ENCODE data around the gene RDX. TPM values are rescaled to one million over a fixed set of nuclear protein-coding genes. Genes with fewer than 3 reads are reported as not detected.
"Not testable (repeated sequence)": the region's sequence is repeated elsewhere in the genome, so short reads cannot be mapped to it uniquely, and the experiment has no call there.

The RDX gene
- total RNA-seq, 4 donors from 2014 or later: 8.3 to 113 (median 13.7) TPM

DNA sequence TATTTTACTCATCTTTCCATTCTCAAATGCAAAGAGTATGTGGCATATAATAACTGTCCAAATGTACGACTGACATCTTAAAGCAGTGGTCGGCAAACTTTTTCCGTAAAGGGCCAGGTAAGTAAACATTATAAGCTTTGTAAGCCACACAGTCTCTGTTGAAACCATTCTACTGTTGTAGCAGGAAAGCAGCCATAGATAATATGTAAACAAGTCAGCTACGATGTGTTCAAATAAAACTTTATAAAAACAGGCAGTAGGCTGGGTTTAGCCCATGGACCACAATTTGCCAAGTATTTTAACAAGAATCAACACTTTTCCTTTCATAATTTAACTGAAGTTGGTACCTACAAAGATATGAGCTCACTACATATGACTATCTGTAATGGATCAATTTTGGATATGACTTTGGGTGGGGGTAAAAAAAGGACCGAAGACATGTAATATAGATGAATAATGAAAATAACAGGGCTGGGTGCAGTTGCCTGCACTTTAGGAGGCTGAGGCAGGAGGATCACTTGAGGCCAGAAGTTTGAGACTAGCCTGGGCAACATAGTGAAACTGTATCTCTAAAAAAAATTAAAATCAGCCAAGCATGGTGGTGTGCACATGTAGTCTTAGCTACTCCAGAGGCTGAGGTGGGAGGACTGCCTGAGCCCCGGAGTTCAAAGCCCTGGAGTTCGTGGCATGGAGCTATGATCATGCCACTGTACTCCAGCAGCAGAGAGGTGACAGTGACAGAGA, 5.7 kb downstream of the RDX start:
- H3K4me1 ChIP-seq: peaks cover 0 to 7% (median 0%) of the 10 kb centered on the region in 4 donors
- no peak for TF ChIP-seq POLR2A (IDR thresholded peaks at IDR 0.05)
- TF ChIP-seq, protein P1, sequence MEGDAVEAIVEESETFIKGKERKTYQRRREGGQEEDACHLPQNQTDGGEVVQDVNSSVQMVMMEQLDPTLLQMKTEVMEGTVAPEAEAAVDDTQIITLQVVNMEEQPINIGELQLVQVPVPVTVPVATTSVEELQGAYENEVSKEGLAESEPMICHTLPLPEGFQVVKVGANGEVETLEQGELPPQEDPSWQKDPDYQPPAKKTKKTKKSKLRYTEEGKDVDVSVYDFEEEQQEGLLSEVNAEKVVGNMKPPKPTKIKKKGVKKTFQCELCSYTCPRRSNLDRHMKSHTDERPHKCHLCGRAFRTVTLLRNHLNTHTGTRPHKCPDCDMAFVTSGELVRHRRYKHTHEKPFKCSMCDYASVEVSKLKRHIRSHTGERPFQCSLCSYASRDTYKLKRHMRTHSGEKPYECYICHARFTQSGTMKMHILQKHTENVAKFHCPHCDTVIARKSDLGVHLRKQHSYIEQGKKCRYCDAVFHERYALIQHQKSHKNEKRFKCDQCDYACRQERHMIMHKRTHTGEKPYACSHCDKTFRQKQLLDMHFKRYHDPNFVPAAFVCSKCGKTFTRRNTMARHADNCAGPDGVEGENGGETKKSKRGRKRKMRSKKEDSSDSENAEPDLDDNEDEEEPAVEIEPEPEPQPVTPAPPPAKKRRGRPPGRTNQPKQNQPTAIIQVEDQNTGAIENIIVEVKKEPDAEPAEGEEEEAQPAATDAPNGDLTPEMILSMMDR (IDR thresholded peaks at IDR 0.05): no peak

DNA sequence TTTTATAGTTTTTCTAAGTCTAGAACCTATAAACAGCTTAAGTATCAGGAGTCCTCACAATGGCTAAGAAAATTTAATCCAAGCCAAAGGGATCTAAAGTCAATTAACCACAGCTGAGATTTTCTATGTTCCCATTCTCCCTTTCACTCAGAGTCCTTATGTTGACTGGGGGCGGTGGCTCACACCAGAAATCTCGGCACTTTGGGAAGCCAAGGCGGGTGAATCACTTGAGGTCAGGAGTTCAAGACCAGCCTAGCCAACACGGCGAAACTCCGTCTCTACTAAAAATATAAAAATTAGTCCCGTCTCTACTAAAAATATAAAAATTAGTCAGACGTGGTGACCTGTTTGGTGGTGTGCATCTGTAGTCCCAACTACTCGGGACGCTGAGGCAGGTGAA, 6.9 kb downstream of the RDX start:
- no peak for TF ChIP-seq POLR2A (IDR thresholded peaks at IDR 0.05)
- TF ChIP-seq, protein P1 (IDR thresholded peaks at IDR 0.05): no peak
- H3K9me3 ChIP-seq: no peaks in the 10 kb centered on the region
- no peak overlapping the region for H3K4me3 ChIP-seq
- no peaks in the 10 kb centered on the region for H3K27me3 ChIP-seq
- H3K4me1 ChIP-seq: peaks cover 0 to 7% (median 0%) of the 10 kb centered on the region in 4 donors
- no peaks in the 10 kb centered on the region for H3K36me3 ChIP-seq
- no peak for DNase-seq
- no peak overlapping the region for H3K27ac ChIP-seq

More for the DNA sequence above, 5.7 kb downstream of the RDX start:
- Histone ChIP-seq H3K36me3 (no peaks in the 10 kb centered on the region), H3K4me3 (no peak overlapping the region), H3K27ac (no peak overlapping the region), H3K9me3 (no peaks in the 10 kb centered on the region), H3K27me3 (no peaks in the 10 kb centered on the region)
- DNase-seq: no peak

DNA sequence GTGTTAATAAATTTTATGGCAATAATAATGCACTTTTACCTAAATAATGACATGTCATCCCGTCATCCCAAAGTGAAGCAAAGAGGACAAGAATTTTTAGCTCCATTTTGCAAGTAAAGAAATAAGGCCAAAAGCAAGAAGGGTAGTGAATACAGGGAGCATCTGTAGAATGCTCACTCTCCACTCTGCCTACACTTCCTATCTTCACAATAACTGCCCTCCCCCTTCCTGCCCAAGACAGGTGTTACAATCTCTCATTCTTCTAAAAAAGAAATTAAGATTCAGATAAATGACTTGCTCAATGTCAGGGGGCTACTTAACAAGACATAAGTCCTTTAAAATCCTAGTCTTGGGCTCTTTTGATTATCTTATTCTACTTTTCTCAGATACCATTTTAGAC, 8.9 kb downstream of the RDX start:
- DNase-seq: no peak

DNA sequence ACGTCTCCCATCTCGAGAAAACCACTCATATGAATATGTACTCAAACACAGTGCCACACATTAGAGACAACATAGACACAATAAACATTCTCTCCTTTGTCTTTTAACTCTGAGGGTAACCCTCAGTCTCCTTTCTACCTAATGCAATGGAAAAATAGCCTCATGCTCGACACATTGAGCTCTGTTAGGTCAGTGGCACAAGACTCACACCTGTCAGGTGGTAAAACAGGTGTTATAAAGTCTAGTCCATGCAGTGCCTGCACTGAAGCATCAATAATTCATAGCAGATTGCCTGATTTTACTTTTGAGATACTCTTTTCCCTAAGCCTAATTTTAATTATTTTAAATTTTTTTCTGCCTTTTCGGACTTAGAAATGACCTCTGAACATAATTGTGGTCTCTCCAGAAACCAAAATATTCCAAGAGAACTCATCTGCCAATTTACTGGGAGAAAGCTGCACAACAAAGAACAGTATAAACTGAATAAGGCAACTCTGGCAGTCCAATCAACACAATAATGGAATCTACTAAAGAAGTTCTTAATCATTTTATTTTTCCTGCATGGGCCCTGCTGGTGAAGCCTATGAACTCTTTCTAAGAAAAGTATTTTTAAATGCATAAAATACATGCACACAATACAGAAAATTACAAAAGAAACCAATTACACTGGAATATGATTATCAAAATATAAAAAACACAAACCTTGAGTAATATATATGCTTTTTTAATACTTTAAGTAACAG, 9.9 kb downstream of the RDX start:
- H3K27ac ChIP-seq: no peak overlapping the region
- no peaks in the 10 kb centered on the region for H3K36me3 ChIP-seq
- H3K27me3 ChIP-seq: no peaks in the 10 kb centered on the region
- no peaks in the 10 kb centered on the region for H3K4me1 ChIP-seq
- DNase-seq: no peak
- TF ChIP-seq, protein P1 (IDR thresholded peaks at IDR 0.05): peak in 1 of 6 experiments; percentile 4
- TF ChIP-seq POLR2A (IDR thresholded peaks at IDR 0.05): no peak
- H3K9me3 ChIP-seq: no peaks in the 10 kb centered on the region
- no peak overlapping the region for H3K4me3 ChIP-seq

More for the DNA sequence above, 8.9 kb downstream of the RDX start:
- TF ChIP-seq, protein P1 (IDR thresholded peaks at IDR 0.05): no peak
- TF ChIP-seq POLR2A (IDR thresholded peaks at IDR 0.05): no peak
- Histone ChIP-seq H3K9me3 (no peaks in the 10 kb centered on the region), H3K4me1 (no peaks in the 10 kb centered on the region), H3K27me3 (no peaks in the 10 kb centered on the region), H3K36me3 (no peaks in the 10 kb centered on the region), H3K4me3 (no peak overlapping the region), H3K27ac (no peak overlapping the region)

DNA sequence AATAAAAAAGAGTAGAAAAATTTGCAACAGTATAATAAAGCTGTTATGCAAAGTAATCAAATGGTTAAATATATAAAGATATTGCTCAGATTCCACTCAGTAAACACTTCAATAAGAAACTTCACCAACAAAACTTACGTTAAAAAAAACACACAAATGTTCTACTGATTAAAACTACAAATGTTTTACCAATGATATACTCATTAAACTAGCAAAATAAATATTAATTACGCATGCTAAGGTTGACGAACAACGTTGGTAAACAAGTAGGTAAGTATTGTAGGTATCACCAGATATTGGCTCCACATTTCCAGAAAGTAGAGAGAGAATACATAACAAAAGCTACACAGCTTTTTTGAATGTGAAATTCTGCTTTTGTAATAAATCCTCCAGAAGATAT, 12.6 kb downstream of the RDX start:
- H3K4me1 ChIP-seq: no peaks in the 10 kb centered on the region
- no peaks in the 10 kb centered on the region for H3K27me3 ChIP-seq
- H3K4me3 ChIP-seq: no peak overlapping the region
- no peak overlapping the region for H3K27ac ChIP-seq
- no peaks in the 10 kb centered on the region for H3K36me3 ChIP-seq
- TF ChIP-seq POLR2A (IDR thresholded peaks at IDR 0.05): no peak
- TF ChIP-seq, protein P1 (IDR thresholded peaks at IDR 0.05): no peak
- no peak for DNase-seq
- no peaks in the 10 kb centered on the region for H3K9me3 ChIP-seq

DNA sequence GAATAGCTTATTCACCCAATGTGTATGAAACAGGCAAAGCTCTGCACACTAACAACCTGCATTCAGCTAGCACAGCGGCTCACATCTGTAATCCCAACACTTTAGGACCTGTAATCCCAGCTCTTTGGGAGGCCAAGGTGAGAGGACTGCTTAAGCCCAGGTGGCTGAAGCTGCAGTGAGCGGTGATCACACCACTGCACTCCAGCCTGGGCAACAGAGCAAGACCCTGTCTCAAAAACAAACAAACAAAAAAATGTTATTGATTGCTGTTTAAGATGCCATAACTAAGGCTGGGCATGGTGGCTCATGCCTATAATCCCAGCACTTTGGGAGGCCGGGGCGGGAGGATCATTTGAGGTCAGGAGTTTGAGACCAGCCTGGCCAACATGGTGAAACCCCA, 15.8 kb downstream of the RDX start:
- DNase-seq, H3K27ac ChIP-seq, H3K27me3 ChIP-seq, H3K36me3 ChIP-seq, H3K4me1 ChIP-seq, H3K4me3 ChIP-seq, H3K9me3 ChIP-seq: not testable (repeated sequence)
